HG02623 (cell line): ENCODE data around the gene ZMYND8.

Experiments used
- ATAC-seq: cut with Tn5 transposase; IDR thresholded peaks from one replicate; pipeline ENCODE4 v1.9.1; 2021; ENCODE audit warnings: moderate library complexity; ENCODE audit not compliant: unreplicated experiment

The ZMYND8 gene

DNA sequence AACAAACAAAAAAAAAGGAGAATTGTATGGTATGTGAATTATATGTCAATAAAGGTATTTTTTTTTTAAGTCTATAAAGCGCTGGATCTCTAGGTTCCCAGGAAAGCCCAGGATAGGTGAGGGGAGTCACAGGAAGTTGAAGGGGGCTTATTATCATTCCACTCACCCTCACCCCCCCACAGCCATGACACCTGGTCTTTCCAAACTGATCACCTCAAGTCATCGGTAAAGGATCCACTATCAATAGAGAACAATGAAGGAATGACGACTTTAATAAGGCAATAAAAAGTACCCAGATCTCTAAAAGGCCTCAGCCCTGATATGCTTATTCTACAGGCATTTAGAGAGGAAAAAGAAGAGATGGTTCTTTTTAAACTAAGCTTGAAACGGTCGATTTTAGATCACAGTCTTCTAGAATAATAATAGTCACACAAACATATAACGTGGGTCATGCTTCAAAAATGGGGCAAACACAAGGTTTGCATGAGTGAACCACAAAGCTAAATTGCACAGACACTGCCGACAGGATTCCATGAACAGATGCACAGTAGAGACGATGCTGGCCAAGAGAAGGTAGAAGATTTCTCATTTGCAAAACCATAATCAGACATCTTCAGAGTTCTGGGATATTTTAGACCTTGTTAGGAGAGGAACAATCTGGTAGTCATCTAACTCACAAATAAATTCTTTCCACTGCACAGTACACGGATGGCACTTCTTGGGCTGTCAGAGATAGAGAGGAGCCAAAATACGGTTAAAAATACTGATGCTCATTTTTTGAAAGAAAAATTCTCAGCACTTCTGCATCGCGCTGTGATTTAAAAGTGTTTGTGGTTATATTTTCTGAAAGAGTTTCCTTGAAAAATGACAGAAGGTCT is 21.0 kb downstream of the ZMYND8 start:
- ATAC-seq = no peak

- ATAC-seq = no peak
Observed at GRCh38 chr20:47334022-47334551, 22.4 kb downstream of the ZMYND8 start.

DNA sequence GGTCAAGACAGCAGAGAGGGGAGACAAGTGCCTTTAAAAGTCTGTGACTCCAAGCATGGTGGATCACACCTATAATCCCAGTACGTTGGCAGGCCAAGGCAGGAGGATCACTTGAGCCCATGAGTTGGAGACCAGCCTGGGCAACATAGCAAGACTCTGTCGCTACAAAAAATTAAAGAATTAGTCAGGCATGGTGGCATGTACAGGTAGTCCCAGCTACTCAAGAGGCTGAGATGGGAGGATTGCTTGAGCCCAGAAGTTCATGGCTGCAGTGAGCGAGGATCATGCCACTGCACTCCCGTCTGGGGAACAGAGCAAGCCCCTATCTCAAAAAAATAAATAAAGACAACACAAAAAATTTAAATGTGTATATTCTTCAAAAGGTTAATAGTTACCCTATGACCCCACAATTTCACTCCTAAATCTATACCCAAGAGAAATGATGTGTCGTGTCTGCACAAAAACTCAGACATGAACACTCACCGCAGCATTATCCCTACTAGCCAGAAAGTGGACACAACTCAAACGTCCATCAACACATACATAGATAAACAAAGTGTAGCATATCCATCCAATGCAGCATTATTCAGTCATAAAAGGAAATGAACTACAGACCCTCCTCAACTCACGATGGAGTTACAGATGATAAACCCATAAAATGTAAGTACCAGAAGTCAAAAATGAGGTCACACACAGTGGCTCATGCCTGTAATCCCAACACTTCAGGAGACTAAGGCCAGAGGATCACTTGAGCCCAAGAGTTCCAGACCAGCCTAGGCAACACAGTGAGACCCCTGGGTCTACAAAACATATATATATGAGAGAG is 23.9 kb downstream of the ZMYND8 start:
- no peak for ATAC-seq

- no peak for ATAC-seq
Observed at GRCh38 chr20:47330933-47331708, 25.4 kb downstream of the ZMYND8 start.

GRCh38 chr20:47330071-47330470 is 26.4 kb downstream of the ZMYND8 start:
- no peak for ATAC-seq

DNA sequence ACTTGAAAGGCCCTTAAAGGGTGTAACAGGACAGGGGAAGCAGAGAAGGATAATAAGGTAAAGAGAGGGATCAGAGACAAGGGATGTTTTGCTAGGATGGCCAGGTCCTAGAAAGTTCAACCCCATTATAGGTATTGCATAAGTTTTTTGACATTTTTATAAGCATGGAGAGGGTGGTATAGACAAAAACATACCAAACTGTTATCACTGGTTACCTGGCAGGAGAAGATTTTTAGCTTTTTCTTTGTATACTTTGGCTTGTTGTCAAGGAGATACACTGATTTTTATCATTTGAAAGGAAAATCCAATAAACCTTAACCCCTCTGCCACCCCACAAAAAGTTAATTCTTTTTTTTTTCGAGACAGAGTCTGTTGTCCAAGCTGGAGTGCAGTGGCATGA is 28.4 kb downstream of the ZMYND8 start:
- ATAC-seq = no peak

- ATAC-seq = no peak
Observed at GRCh38 chr20:47327711-47328110, 28.8 kb downstream of the ZMYND8 start.

GRCh38 chr20:47326658-47327268 is 29.7 kb downstream of the ZMYND8 start:
- no peak for ATAC-seq

DNA sequence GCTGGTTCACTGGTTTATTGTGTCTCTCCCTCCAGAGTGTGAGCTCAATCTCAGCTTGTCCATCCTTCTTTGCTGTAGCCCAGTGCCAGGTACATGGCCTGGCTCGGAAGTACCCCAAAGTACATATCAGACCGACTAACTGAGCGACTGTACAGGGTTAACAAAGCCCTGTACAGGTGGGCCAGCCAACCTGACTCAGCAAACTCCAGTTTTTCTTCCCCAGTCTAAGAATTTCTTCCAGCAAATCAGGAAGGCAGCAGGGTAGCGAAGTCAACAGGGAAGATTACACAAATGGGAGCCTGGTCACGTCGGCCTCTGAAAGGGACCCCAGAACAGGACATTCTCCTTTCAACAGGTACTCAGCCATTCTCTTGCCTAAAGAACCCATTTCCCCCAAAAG is 31.3 kb downstream of the ZMYND8 start:
- no peak for ATAC-seq

- no peak for ATAC-seq
Observed at GRCh38 chr20:47320990-47321805, 35.3 kb downstream of the ZMYND8 start.

DNA sequence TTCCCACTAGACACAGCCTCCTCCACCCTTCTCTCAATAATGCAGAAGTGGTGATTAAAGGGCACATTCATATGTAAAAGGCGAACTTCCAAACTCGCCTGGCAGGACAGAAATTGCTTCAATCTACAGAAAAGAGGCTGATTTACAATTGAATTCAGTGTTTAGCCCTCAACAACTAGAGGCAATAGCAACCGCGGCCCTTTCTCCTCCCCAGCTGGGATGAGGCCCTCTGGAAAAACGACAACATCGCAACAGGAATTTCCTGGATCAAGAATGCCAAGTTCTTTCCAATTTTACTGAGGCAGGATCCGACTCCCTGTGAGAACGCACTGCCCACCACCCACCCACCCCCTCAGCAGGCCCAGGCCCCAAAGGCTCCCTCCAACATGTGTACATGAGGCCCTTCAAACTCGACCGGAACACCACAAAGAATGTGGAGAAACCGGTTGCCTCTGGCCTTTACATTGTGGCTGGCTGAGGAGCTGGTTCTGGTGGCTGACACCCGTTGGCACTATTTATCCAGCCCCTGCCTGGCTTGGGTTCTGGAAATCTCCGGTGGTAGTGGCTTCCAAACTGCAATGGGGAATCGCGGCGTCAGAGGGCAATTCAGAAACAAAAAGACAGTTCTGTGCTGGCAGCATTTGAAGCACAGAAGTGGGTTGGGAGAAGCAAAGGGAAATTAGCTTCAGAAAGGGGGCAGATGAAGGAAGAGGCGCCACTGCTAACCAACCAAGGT is 36.8 kb downstream of the ZMYND8 start:
- no peak for ATAC-seq

DNA sequence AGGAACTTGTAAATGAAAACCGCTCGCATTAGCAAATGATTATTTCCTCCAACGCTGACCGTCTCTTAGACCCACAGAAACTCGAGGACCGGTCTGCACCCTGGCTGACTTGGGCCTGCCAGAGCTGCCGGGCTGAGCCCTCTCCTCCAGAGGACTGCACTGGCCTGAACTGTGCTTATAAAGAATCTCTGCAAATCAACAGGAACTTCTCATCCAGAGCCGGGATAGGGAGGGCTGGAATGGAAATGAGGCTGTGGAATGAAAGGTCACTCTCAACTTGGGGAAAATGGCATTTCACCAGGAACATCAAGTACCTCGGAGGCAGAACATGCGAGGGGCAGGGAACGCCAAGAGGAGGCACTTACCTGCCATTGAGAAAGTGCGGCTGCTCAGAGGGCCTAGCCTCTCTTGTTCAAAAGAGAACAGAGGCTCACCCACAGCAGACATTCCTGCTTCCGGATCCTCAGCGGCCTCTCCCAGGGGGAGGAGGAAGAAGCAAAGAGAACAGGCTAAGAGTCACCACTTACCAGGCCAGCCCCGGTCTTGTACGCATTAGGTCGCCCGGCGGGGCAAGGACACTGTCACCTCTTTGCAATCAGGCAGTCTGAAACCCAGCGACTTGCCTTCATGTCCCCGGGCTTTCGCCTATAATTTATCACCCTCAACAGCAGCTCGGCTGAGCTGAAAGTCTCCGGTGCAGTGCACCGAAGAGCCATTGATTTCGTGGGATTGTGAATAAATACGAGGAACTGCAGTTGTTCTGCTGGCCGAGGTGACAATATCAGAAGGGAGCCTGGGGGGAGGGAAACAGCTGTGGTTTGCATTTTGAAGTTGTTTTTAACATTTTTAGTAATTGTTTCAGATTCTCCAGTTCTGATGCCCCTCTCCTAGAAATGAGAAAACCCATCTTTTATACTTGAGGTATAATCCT is 37.6 kb downstream of the ZMYND8 start:
- ATAC-seq = no peak

GRCh38 chr20:47318027-47318585 is 38.4 kb downstream of the ZMYND8 start:
- ATAC-seq = no peak

GRCh38 chr20:47317127-47317895 is 39.2 kb downstream of the ZMYND8 start:
- ATAC-seq = no peak

DNA sequence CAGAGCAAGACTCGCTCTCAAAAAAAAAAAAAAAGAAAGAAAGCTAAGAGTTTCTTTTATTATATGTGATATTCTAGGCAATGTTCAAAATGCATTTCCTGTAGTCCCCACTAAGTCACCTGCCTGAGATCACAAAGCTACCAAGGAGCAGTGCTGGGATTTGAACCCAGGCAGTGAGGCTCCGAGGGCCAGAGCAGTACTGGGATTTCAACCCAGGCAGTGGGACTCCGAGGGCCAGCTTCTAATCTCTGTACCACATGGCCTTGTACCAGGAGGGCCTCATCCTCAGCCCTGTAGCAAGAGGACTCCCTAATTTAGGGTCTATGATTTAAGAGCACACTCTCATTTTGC is 39.7 kb downstream of the ZMYND8 start:
- ATAC-seq = no peak

DNA sequence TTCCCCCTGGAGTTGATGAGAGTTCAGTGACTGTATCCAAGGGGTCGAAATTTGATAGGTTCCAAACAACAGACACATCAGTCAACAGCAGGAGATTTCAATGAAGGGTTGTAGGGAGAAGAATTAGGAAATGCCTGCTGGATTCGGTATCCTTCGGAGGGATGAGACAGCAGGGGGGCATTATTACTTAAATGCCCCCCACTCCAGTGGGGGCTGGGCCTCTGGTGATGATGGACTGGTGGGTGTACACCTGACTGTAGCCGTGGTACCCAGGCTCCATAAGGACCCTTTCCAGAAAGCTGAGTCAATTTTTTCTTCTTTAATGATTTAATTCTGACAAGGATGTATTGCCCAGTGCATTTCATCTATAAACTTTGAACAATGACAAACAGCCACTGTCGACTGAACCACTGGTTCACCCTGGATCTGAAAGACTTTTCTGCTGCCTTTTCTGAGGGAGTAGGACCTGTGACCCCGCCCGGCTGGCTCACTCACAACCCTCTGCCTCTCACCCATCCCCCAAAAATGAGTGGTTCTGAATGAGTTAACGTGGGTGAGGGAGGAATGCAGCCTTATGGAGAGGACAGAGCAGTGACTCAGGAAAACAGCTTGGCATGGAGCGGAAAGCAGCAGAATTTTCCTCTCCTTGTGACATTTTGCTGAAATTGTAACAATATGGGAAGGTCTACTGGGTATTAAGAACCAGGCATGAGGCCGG is 41.0 kb downstream of the ZMYND8 start:
- no peak for ATAC-seq
